ENCODE results near the gene NEO1.

DNA sequence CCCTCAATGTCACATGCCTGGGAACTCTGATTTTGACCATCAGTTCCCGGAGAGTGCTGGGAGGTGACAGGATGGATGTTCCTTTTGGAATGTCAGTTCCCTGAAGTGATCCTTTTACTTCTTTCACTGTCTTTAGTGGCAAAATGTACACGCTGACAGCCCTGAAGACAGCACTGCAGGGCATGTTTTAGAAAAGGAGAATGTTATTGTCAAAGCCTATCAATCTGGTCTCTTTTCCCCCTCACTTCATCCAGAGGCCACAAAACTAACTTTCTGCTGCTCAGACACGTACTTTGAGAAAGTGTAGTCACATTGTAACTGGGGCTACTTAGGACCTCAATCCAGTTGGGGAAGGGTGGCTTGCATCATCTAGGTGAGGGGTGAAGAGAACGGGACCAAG is 14.0 kb upstream of the NEO1 start:
- TF ChIP-seq, protein P1, sequence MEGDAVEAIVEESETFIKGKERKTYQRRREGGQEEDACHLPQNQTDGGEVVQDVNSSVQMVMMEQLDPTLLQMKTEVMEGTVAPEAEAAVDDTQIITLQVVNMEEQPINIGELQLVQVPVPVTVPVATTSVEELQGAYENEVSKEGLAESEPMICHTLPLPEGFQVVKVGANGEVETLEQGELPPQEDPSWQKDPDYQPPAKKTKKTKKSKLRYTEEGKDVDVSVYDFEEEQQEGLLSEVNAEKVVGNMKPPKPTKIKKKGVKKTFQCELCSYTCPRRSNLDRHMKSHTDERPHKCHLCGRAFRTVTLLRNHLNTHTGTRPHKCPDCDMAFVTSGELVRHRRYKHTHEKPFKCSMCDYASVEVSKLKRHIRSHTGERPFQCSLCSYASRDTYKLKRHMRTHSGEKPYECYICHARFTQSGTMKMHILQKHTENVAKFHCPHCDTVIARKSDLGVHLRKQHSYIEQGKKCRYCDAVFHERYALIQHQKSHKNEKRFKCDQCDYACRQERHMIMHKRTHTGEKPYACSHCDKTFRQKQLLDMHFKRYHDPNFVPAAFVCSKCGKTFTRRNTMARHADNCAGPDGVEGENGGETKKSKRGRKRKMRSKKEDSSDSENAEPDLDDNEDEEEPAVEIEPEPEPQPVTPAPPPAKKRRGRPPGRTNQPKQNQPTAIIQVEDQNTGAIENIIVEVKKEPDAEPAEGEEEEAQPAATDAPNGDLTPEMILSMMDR (IDR thresholded peaks at IDR 0.05): no peak
- no peak for TF ChIP-seq POLR2A (IDR thresholded peaks at IDR 0.05)
